OCI-LY3 (cell line): ENCODE measurements around the gene HOXA7.

Experiments
- H2AFZ ChIP-seq: fragments of 200-600, 300-600 bp; shearing (Covaris generic); 2 replicates; pipeline ENCODE4 v1.6.0; 2014; ENCODE audit warnings: antibody characterized with exemption, low read depth, low read length
- H3K27ac ChIP-seq: fragments of 200-600, 300-600 bp; sonication (generic); 2 replicates; pipeline ENCODE4 v1.5.1; 2014; ENCODE audit warnings: mild to moderate bottlenecking, low read length, moderate library complexity, mixed read lengths
- H3K27me3 ChIP-seq: fragments of 200-600, 300-600 bp; sonication (generic); 2 replicates; pipeline ENCODE4 v1.6.1; 2014; ENCODE audit warnings: low read depth, low read length, mixed read lengths
- H3K36me3 ChIP-seq: fragments of 200-600, 300-600 bp; sonication (generic); replicated peaks from 2 replicates; pipeline ENCODE3; 2014; ENCODE audit warnings: low read depth, low read length, mixed read lengths
- H3K4me1 ChIP-seq: fragments of 300-600, 200-600 bp; sonication (generic); 2 replicates; pipeline ENCODE4 v1.6.1; 2014; ENCODE audit warnings: low read length, mixed read lengths
- H3K4me2 ChIP-seq: fragments of 200-600, 300-600 bp; sonication (generic); 2 replicates; pipeline ENCODE4 v1.6.1; 2014; ENCODE audit warnings: low read length, mixed read lengths
- H3K4me3 ChIP-seq: fragments of 300-600, 200-600 bp; sonication (generic); 2 replicates; pipeline ENCODE4 v1.5.1; 2014; ENCODE audit warnings: antibody characterized with exemption, mild to moderate bottlenecking, low read length, moderate library complexity
- H3K79me2 ChIP-seq: fragments of 300-600, 200-600 bp; shearing (Covaris generic); 2 replicates; pipeline ENCODE4 v1.6.1; 2014; ENCODE audit warnings: mild to moderate bottlenecking, low read length, mixed read lengths
- H3K9ac ChIP-seq: fragments of 300-600, 200-600 bp; shearing (Covaris generic); 2 replicates; pipeline ENCODE4 v1.6.0; 2014; ENCODE audit warnings: mild to moderate bottlenecking, low read length, moderate library complexity
- H3K9me3 ChIP-seq: fragments of 200-600, 300-600 bp; shearing (Covaris generic); 2 replicates; pipeline ENCODE4 v1.6.1; 2014; ENCODE audit warnings: low read length, mixed read lengths; ENCODE audit not compliant: insufficient read depth
- H4K20me1 ChIP-seq: fragments of 200-600, 300-600 bp; sonication (generic); 2 replicates; pipeline ENCODE4 v1.6.1; 2016; ENCODE audit warnings: low read length, mixed read lengths; ENCODE audit not compliant: insufficient read depth
- CTCF ChIP-seq: fragments of 200-600, 300-600 bp; sonication (generic); IDR thresholded peaks from 2 replicates; pipeline ENCODE4 v1.5.1; 2014; ENCODE audit warnings: antibody characterized with exemption, low read length, low read depth
- EZH2phosphoT487 ChIP-seq: fragments of 200-600 bp; shearing (Covaris generic); IDR thresholded peaks from 2 replicates; pipeline ENCODE4 v1.6.1; 2018; ENCODE audit warnings: antibody characterized with exemption, mixed run types, low read depth

The HOXA7 gene

GRCh38 chr7:27165996-27166530 is 9.6 kb upstream of the HOXA7 start:
- H3K4me1 ChIP-seq: no peaks in the 10 kb centered on the region
- no peaks in the 10 kb centered on the region for H3K36me3 ChIP-seq
- H3K79me2 ChIP-seq: no peaks in the 10 kb centered on the region
- H3K9ac ChIP-seq: no peak overlapping the region
- no peak overlapping the region for H3K4me3 ChIP-seq
- H4K20me1 ChIP-seq: no peaks in the 10 kb centered on the region
- TF ChIP-seq CTCF (no peak), EZH2phosphoT487 (no peak)
- H2AFZ ChIP-seq: no peak overlapping the region
- H3K27me3 ChIP-seq: no peaks in the 10 kb centered on the region
- no peaks in the 10 kb centered on the region for H3K9me3 ChIP-seq
- H3K27ac ChIP-seq: no peak overlapping the region
- no peak overlapping the region for H3K4me2 ChIP-seq

GRCh38 chr7:27165089-27165995 is 8.9 kb upstream of the HOXA7 start, which contains the start of gene HOXA9:
TSS of gene HOXA9 (minus strand) at chr7:27165537. CDS start at chr7:27165457, 80 bp downstream.
- Histone ChIP-seq H3K27ac (no peak within 1 kb of the TSS), H3K4me1 (no peaks in the 10 kb centered on the region), H3K4me2 (no peak within 1 kb of the TSS), H3K36me3 (no peaks in the 10 kb centered on the region), H4K20me1 (no peaks in the 10 kb centered on the region), H3K9ac (no peak within 1 kb of the TSS), H2AFZ (no peak within 1 kb of the TSS), H3K4me3 (no peak within 1 kb of the TSS), H3K9me3 (no peaks in the 10 kb centered on the region), H3K27me3 (no peaks in the 10 kb centered on the region), H3K79me2 (no peaks in the 10 kb centered on the region)
- TF ChIP-seq CTCF (no peak), EZH2phosphoT487 (no peak)

GRCh38 chr7:27164367-27165088 is 8.1 kb upstream of the HOXA7 start:
- H3K4me2 ChIP-seq: no peak overlapping the region
- no peak overlapping the region for H2AFZ ChIP-seq
- H3K36me3 ChIP-seq: no peaks in the 10 kb centered on the region
- no peaks in the 10 kb centered on the region for H3K27me3 ChIP-seq
- 0 out of 2 replicates have a peak, but pooled peaks cover 5% of the 10 kb centered on the region for H3K4me1 ChIP-seq
- H3K9ac ChIP-seq: no peak overlapping the region
- H3K79me2 ChIP-seq: no peaks in the 10 kb centered on the region
- no peaks in the 10 kb centered on the region for H3K9me3 ChIP-seq
- H4K20me1 ChIP-seq: no peaks in the 10 kb centered on the region
- no peak overlapping the region for H3K4me3 ChIP-seq
- H3K27ac ChIP-seq: no peak overlapping the region
- TF ChIP-seq EZH2phosphoT487: no peak

GRCh38 chr7:27164045-27164366 is 7.5 kb upstream of the HOXA7 start:
- Histone ChIP-seq H3K79me2 (no peaks in the 10 kb centered on the region), H3K4me2 (no peak overlapping the region), H2AFZ (no peak overlapping the region), H3K27ac (no peak overlapping the region), H3K27me3 (no peaks in the 10 kb centered on the region), H3K9ac (no peak overlapping the region), H3K9me3 (no peaks in the 10 kb centered on the region), H4K20me1 (no peaks in the 10 kb centered on the region), H3K36me3 (no peaks in the 10 kb centered on the region), H3K4me3 (no peak overlapping the region), H3K4me1 (0 out of 2 replicates have a peak, but pooled peaks cover 5% of the 10 kb centered on the region)
- no peak for TF ChIP-seq EZH2phosphoT487
- no peak for TF ChIP-seq CTCF
